CD4-positive, alpha-beta T cell treated with Interferon alpha-2 for 1 hour (primary cell): Measurements from ENCODE around the gene RSPH3.
A peak's percentile ranks its signal among the peaks of the same experiment; 100 is the strongest.
"Not testable (repeated sequence)": the region's sequence is repeated elsewhere in the genome, so short reads cannot be mapped to it uniquely, and the experiment has no call there.

Experiments
- DNase-seq, 2 donors: peaks; one replicate each; pipeline ENCODE4 v3.0.0-alpha.2; 2020 to 2022

RSPH3 gene, protein sequence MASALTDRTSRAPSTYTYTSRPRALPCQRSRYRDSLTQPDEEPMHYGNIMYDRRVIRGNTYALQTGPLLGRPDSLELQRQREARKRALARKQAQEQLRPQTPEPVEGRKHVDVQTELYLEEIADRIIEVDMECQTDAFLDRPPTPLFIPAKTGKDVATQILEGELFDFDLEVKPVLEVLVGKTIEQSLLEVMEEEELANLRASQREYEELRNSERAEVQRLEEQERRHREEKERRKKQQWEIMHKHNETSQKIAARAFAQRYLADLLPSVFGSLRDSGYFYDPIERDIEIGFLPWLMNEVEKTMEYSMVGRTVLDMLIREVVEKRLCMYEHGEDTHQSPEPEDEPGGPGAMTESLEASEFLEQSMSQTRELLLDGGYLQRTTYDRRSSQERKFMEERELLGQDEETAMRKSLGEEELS

DNA sequence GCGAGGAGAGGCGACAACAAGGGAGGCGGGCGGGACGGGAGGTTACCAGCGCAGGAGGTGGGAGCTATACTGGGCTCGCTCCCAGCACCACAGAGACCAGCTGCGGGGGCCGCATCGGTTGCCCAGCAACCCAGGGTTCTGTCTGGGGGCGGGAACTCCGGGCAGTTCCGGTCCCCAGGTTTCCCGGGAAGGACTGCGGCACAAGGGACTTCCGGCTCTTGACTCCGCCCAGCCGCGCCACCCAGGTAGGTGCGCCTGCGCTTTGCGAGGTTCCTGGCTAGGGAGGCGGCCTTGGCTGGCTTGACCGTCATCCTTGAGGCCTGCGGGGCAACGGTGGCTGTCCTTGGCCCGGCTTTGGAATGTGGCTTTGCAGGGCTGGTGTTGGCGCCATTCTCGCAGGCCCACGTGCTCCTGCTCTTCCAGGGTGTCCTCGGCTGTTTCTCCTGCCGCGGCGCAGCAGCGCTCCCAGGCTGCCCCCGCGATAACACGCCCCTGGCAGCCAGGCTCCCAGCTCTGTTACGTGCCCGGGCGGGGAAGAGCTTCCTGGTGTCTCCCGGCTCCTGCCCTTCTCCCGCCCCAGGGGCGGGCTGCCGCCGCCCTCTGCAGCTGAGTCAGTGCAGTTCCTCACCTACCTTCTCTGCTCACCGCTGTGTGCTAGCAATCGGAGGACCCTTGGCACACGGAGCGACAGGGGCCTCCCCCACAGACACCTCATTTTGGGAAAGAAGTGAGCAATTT, at the start of gene RSPH3:
Gene RSPH3 (minus strand): TSS at position 537 of the 738 bp plus-strand sequence. CDS start 652 bp downstream, outside the sequence.
- peak; percentile 90 to 92 for DNase-seq

DNA sequence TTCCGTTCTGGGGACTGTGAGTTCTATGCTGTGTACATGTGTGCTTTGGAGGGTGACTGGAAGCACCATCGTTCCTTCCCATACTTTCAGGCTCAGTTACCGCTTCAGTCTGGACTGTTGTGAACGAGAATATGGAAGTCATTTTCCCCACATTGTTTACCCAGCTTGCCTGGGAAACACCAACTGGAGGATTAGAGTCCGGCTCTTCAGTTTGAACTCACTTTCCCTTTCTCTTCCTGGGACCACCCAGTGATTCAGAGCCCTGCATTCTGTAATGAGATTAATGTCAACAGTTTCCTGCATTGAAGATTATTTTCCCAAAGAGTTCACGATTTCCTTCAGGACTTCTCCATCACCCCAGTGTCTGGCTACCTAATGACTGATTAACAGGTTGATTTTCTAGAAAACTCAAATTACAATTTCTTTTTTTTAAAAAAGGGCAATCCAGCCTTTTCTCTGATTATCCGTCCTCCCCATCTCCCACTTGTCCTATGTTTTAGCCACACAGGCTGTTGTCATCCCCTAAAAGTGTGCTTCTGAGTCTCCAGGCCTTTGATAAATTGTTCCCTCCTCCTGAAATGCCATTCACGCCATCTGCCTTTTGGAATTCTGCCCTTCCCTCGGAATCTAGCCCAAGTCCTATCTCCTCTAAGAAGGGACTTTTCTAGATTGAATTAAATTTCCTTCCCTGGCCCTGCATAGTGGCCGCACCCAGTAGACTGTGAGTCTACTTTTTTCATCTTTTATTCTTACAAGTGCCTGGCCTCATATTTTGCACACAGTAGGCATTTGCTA, 48.1 kb upstream of the RSPH3 start:
- DNase-seq, result no peak

- no peak for DNase-seq
Observed at GRCh38 chr6:159045801-159046200, 45.8 kb upstream of the RSPH3 start.

DNA sequence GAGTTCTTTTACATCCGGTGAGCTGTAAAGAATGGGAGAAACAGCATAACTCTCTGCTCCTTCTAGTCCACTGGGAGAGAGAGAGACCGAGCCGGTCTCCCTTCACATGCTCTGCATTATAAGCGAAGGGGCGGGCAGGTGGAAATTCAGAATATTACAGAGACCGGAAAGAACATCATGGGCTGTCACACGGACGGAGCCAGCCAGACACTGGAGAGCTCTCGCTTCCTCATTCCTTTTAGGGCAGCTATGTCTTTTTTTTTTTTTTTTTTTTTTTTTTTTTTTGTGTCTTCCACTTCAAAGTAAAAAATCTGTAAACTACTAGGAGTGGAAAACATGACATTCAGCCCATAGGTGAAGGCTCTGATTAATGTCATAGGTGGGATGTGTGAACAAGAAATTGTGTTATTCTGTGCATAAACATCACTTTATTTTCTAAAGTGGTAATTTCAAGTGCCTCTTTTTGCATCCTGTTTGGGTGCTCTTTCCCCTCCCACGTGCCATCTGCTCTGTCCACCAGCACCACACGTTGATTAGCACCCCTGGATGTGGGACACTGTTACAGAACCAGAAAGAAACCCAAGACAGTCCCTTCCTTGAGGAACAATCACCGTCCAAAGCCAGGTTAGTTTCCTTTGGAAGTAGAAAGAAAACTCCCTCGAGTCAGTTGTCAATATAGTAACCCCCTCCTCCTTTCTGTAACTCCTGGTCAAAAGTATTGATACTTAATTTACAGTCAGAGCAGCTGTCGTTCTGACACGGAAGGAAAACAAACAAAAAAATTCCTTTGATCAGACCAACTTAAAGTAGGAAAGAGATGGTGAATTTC, 45.1 kb upstream of the RSPH3 start, which contains the start of gene TAGAP:
Gene TAGAP (minus strand): TSS at position 93 of the 829 bp plus-strand sequence. CDS start 845 bp downstream, outside the sequence.
- DNase-seq, result peak; percentile 96 to 97

DNA sequence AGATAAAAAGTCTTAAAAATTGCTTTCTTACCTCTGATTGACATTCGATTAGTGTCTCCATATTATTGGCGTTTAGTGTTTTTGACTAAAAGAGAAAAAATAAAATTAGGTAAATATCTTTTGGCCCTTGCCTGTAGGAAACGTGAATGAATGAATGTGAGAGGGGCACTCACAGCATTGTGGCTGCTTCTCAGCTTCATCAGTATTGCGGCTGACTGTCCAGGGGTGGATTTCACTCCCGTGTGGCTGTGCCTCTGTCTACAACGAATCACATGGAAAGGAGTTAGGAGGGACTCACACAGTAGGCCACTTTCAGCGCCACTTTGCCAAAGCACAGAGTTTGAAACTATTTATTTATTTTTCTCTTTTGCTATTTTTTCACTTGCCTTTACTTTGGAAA, 43.9 kb upstream of the RSPH3 start:
- DNase-seq, result peak; percentile 57 to 65

GRCh38 chr6:159043251-159043650, 43.2 kb upstream of the RSPH3 start:
- peak; percentile 63 to 85 for DNase-seq

- no peak for DNase-seq
Observed at GRCh38 chr6:159042826-159043181, 42.8 kb upstream of the RSPH3 start.

GRCh38 chr6:159042003-159042825, 42.2 kb upstream of the RSPH3 start:
- DNase-seq, result peak; percentile 90 to 95

DNA sequence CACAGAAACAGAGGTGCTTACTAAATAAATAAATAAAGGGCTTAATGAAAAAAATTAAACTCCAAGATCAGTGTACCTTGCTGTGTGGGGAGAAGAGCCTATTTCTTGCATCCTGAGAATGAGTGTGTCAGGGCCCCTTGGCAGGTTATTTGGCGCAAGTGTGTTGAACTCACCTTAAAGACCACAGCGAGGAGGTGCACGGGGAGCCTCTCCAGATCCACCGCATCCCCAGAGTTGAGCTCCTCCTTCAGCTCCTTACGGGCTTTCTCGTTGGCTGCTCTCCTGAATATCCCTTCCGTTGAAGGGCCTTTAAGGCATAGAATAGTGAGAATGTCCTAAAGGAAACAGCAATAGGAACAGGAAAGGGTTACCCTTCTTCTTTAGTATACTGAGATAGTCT, 41.2 kb upstream of the RSPH3 start:
- DNase-seq, result peak in 1 of 2 donors; percentile 37

- DNase-seq, result no peak
Observed at GRCh38 chr6:159039885-159040258, 39.9 kb upstream of the RSPH3 start.

- peak; percentile 67 to 73 for DNase-seq
Observed at GRCh38 chr6:159038914-159039884, 39.2 kb upstream of the RSPH3 start.

GRCh38 chr6:159038318-159038717, 38.3 kb upstream of the RSPH3 start:
- DNase-seq, result not testable (repeated sequence)

- no peak for DNase-seq
Observed at GRCh38 chr6:159037756-159038290, 37.8 kb upstream of the RSPH3 start.

DNA sequence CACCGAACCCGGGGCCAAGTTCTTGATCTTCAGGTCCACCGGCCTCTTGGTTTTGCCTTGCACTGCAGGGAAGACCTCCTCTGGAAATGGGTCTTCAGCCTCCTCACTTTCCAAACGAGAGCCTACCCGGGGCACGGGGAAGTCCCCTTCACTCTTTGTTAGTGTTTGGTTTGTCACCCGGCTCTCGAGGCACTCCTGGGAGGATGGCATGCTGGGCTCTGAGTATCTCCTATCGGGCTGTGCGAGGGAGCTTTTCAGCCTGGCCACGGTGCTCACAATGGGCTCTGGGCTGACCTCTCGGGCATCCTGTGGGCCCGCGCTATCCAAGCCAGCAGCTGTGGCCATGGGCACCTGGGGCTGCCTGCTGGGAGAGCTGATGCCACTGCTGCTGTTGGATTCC, 36.7 kb upstream of the RSPH3 start:
- DNase-seq, result peak in 1 of 2 donors; percentile 53

- no peak for DNase-seq
Observed at GRCh38 chr6:159035891-159036290, 35.9 kb upstream of the RSPH3 start.

- DNase-seq, result no peak
Observed at GRCh38 chr6:159033160-159034049, 33.4 kb upstream of the RSPH3 start.

GRCh38 chr6:159031846-159032245, 31.8 kb upstream of the RSPH3 start:
- DNase-seq, result no peak

DNA sequence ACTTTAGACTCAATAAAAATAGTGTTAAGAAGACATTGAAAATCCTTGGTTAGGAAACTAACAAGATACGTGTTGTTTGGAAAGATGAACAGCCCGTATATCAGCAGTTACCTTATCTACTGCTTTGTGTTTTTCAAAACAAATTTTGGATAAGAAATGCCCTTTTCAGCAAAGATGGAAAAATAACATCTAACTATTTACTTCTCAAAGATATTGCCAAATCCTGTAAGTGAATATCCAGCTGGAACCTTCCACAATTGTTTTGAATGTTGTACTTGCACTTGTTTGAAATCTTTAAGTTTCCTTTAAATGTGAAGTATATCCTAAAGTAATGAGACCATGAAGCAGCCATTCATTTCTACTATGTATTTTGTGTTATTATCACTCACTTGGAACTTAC, 30.2 kb upstream of the RSPH3 start:
- DNase-seq, result no peak

- not testable (repeated sequence) for DNase-seq
Observed at GRCh38 chr6:159025224-159025623, 25.2 kb upstream of the RSPH3 start.
